SU-DHL-6 (cell line): ENCODE data around the gene CETP.

Experiments used
- H2AFZ ChIP-seq: fragments of 200-600 bp; sonication (generic); 2 replicates; pipeline ENCODE4 v1.6.1; 2014; ENCODE audit warnings: low read depth, mild to moderate bottlenecking, moderate library complexity, mixed read lengths, antibody characterized with exemption, low read length; ENCODE audit not compliant: severe bottlenecking
- H3F3A ChIP-seq: fragments of 200-600 bp; shearing (Covaris generic); 2 replicates; pipeline ENCODE4 v1.6.0; 2016; ENCODE audit warnings: antibody characterized with exemption, mild to moderate bottlenecking; ENCODE audit not compliant: insufficient read depth
- H3K27ac ChIP-seq: fragments of 200-600 bp; sonication (generic); 2 replicates; pipeline ENCODE4 v1.5.1; 2016; ENCODE audit warnings: low read depth, mild to moderate bottlenecking, low read length, moderate library complexity, mixed read lengths
- H3K27me3 ChIP-seq: fragments of 200-600 bp; sonication (generic), shearing (Covaris generic); 2 replicates; pipeline ENCODE4 v1.6.0; 2014; ENCODE audit warnings: mild to moderate bottlenecking, low read length
- H3K36me3 ChIP-seq: fragments of 200-600 bp; sonication (generic); 2 replicates; pipeline ENCODE4 v1.6.1; 2014; ENCODE audit warnings: mild to moderate bottlenecking, low read length, mixed read lengths
- H3K4me2 ChIP-seq: fragments of 300-600, 200-600 bp; shearing (Covaris generic), sonication (generic); 2 replicates; pipeline ENCODE4 v1.6.0; 2014; ENCODE audit warnings: low read length, low read depth, mild to moderate bottlenecking; ENCODE audit not compliant: poor library complexity, severe bottlenecking
- H3K4me3 ChIP-seq: fragments of 200-600 bp; sonication (generic); 2 replicates; pipeline ENCODE4 v1.5.1; 2014; ENCODE audit warnings: antibody characterized with exemption, low read length, mild to moderate bottlenecking, mixed read lengths; ENCODE audit not compliant: insufficient read depth, poor library complexity, severe bottlenecking
- H3K79me2 ChIP-seq: fragments of 200-600 bp; sonication (generic); 2 replicates; pipeline ENCODE4 v1.6.1; 2014; ENCODE audit warnings: mild to moderate bottlenecking, low read length, moderate library complexity; ENCODE audit not compliant: insufficient read depth
- H3K9ac ChIP-seq: fragments of 200-600 bp; sonication (generic); 2 replicates; pipeline ENCODE4 v1.7.0; 2014; ENCODE audit warnings: mild to moderate bottlenecking, low read length
- H3K9me2 ChIP-seq: fragments of 200-600 bp; sonication (generic); replicated peaks from 2 replicates; pipeline ENCODE4 v1.6.1; 2014; ENCODE audit warnings: low read length; ENCODE audit not compliant: insufficient read depth
- H3K9me3 ChIP-seq: fragments of 200-600 bp; sonication (generic); 2 replicates; pipeline ENCODE4 v1.6.1; 2014; ENCODE audit warnings: low read length, mixed read lengths; ENCODE audit not compliant: insufficient read depth
- H4K20me1 ChIP-seq: fragments of 200-600 bp; sonication (generic); 2 replicates; pipeline ENCODE4 v1.6.1; 2014; ENCODE audit warnings: low read depth, mild to moderate bottlenecking, antibody characterized with exemption, low read length, moderate library complexity, mixed read lengths
- EZH2phosphoT487 ChIP-seq: fragments of 200-600 bp; sonication (generic), shearing (Covaris generic); conservative IDR thresholded peaks from 2 replicates; pipeline ENCODE4 v1.6.1; 2018; ENCODE audit warnings: mild to moderate bottlenecking, antibody characterized with exemption, low read length, moderate library complexity, mixed read lengths
- TF ChIP-seq, protein P1 (sequence below): fragments of 200-600 bp; sonication (generic); IDR thresholded peaks from one replicate; pipeline ENCODE4 v1.5.1; 2017; ENCODE audit warnings: antibody characterized with exemption, mild to moderate bottlenecking, low read length, moderate library complexity; ENCODE audit not compliant: insufficient read depth, poor library complexity, severe bottlenecking

CETP gene

DNA sequence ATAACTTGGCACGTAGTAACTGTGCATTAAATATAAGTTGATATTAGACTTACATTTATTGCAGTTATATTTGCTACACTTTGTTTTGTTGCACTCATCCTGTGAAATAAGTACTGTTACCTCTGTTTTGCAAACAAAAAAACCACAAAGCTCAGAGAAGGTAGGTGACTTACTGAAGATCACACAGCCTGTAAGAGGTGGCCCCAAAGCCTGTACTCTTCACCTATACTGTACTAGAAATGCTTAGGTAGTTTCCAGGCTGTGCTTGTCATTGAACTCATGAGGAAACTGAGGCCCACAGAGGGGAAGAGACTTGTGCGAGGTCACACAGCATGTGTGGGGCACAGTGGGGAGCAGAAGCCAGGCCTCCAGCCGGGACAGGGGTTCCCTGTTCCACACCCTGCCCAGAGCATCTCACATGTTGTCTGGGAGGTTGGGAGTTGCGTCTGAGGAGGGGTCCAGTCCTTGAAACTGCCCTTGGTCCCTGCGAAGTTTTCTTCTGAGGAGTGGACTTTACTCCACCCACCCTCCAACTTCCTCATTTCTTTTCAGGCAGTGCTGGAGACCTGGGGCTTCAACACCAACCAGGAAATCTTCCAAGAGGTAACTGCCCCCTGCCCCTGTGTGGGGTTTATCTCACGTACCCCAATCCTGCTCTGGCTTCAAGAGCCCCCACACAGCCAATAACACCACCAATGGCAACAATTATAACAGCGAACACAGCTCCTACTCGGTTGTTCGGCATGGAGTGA is 13.0 kb downstream of the CETP start:
- H3K36me3 ChIP-seq = no peaks in the 10 kb centered on the region
- TF ChIP-seq, protein P1, sequence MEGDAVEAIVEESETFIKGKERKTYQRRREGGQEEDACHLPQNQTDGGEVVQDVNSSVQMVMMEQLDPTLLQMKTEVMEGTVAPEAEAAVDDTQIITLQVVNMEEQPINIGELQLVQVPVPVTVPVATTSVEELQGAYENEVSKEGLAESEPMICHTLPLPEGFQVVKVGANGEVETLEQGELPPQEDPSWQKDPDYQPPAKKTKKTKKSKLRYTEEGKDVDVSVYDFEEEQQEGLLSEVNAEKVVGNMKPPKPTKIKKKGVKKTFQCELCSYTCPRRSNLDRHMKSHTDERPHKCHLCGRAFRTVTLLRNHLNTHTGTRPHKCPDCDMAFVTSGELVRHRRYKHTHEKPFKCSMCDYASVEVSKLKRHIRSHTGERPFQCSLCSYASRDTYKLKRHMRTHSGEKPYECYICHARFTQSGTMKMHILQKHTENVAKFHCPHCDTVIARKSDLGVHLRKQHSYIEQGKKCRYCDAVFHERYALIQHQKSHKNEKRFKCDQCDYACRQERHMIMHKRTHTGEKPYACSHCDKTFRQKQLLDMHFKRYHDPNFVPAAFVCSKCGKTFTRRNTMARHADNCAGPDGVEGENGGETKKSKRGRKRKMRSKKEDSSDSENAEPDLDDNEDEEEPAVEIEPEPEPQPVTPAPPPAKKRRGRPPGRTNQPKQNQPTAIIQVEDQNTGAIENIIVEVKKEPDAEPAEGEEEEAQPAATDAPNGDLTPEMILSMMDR = no peak
- no peak for TF ChIP-seq EZH2phosphoT487
- no peaks in the 10 kb centered on the region for H3K79me2 ChIP-seq
- H4K20me1 ChIP-seq = no peaks in the 10 kb centered on the region
- no peak overlapping the region for H3K4me3 ChIP-seq
- H3F3A ChIP-seq = no peaks in the 10 kb centered on the region
- H3K9ac ChIP-seq = no peak overlapping the region
- H3K27ac ChIP-seq = no peak overlapping the region
- no peak overlapping the region for H2AFZ ChIP-seq
- H3K9me2 ChIP-seq = no peaks in the 10 kb centered on the region
- H3K9me3 ChIP-seq = no peaks in the 10 kb centered on the region
- H3K4me2 ChIP-seq = no peak overlapping the region
- no peaks in the 10 kb centered on the region for H3K27me3 ChIP-seq

DNA sequence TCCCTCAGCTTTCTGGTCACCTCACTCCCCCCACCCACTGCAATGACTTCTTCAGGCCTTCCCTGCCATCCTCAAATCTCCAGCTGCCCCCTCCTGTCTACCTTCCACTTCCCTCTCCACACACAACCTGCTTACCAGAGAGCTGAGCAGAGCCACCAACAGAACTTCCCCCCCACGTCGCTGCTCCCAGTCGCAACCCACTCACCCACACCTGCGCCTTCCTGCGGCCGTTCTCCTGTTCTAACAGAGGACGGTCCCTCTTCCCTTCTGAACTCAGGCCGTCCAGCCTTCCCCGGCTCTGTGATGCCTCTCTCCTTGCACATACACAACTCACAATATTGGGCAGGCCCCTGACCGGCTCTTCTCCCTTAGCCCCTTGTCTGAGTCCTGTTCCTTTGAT is 14.0 kb downstream of the CETP start:
- no peaks in the 10 kb centered on the region for H3K9me3 ChIP-seq
- no peak overlapping the region for H3K9ac ChIP-seq
- no peaks in the 10 kb centered on the region for H3K27me3 ChIP-seq
- H3K79me2 ChIP-seq = no peaks in the 10 kb centered on the region
- H2AFZ ChIP-seq = no peak overlapping the region
- no peaks in the 10 kb centered on the region for H3F3A ChIP-seq
- no peak overlapping the region for H3K4me2 ChIP-seq
- no peak overlapping the region for H3K4me3 ChIP-seq
- H4K20me1 ChIP-seq = no peaks in the 10 kb centered on the region
- TF ChIP-seq, protein P1 = no peak
- H3K36me3 ChIP-seq = no peaks in the 10 kb centered on the region
- no peaks in the 10 kb centered on the region for H3K9me2 ChIP-seq
- no peak overlapping the region for H3K27ac ChIP-seq

DNA sequence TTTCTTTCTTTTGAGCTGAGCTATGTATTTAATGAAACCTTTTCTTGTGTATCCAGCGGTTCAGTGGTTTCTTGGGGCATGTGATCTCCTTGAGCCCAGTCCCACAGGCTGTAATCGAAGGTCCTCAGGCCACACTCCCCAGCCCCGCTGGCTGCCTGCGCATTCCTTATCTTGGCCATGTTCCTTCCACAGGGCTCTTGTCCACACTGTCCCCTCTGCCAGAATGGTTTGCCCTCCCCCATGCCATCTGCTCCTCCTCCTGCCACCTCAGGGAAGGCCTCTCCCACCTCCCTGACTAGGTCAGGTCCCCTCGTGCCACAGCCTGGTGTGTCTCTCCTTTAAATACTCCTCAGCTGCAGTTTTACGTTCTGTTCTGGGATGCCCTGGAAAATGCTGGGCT is 15.5 kb downstream of the CETP start:
- H3K4me2 ChIP-seq = no peak overlapping the region
- TF ChIP-seq, protein P1 = no peak
- no peak for TF ChIP-seq EZH2phosphoT487
- H3K27ac ChIP-seq = no peak overlapping the region
- no peaks in the 10 kb centered on the region for H3F3A ChIP-seq
- no peak overlapping the region for H2AFZ ChIP-seq
- no peak overlapping the region for H3K9ac ChIP-seq
- H3K27me3 ChIP-seq = no peaks in the 10 kb centered on the region
- H3K36me3 ChIP-seq = no peaks in the 10 kb centered on the region
- no peaks in the 10 kb centered on the region for H4K20me1 ChIP-seq
- no peaks in the 10 kb centered on the region for H3K79me2 ChIP-seq
- no peaks in the 10 kb centered on the region for H3K9me3 ChIP-seq
- H3K4me3 ChIP-seq = no peak overlapping the region
- no peaks in the 10 kb centered on the region for H3K9me2 ChIP-seq
